GM19468 (cell line): ENCODE results near the gene MOGAT3.

Experiments
- ATAC-seq: cut with Tn5 transposase; IDR thresholded peaks from one replicate; pipeline ENCODE4 v1.9.1; 2021; ENCODE audit warnings: mild to moderate bottlenecking, moderate library complexity, moderate number of reproducible peaks; ENCODE audit not compliant: unreplicated experiment; ENCODE audit errors: extremely low read depth

The MOGAT3 gene

GRCh38 chr7:101235050-101235449 lies 34.2 kb upstream of the MOGAT3 start:
- ATAC-seq = no peak

GRCh38 chr7:101234636-101235035 lies 33.8 kb upstream of the MOGAT3 start:
- ATAC-seq = no peak

- no peak for ATAC-seq
These were observed 33.2 kb upstream of the MOGAT3 start for GRCh38 chr7:101233907-101234547.

- ATAC-seq = no peak
These were observed 31.5 kb upstream of the MOGAT3 start for GRCh38 chr7:101232141-101232850.

- no peak for ATAC-seq
These were observed 30.8 kb upstream of the MOGAT3 start for GRCh38 chr7:101231644-101232043.

- ATAC-seq = no peak
These were observed 25.9 kb upstream of the MOGAT3 start for GRCh38 chr7:101226721-101227120.

- no peak for ATAC-seq
These were observed 24.8 kb upstream of the MOGAT3 start for GRCh38 chr7:101225650-101226049.

GRCh38 chr7:101223528-101223927 lies 22.7 kb upstream of the MOGAT3 start:
- ATAC-seq = no peak

GRCh38 chr7:101222275-101222830 lies 21.5 kb upstream of the MOGAT3 start:
- ATAC-seq = no peak

- no peak for ATAC-seq
These were observed 19.5 kb upstream of the MOGAT3 start for GRCh38 chr7:101220295-101220694.

GRCh38 chr7:101218236-101219125 lies 17.6 kb upstream of the MOGAT3 start:
- ATAC-seq = no peak

GRCh38 chr7:101217388-101218235 lies 16.8 kb upstream of the MOGAT3 start, which contains the start of the genes PLOD3 and ZNHIT1:
PLOD3 (minus strand) TSS chr7:101217581; CDS start chr7:101217274, 307 bp downstream.
ZNHIT1 (plus strand) TSS chr7:101218165; CDS start chr7:101218196, 31 bp downstream.
- ATAC-seq = peak; percentile 51

GRCh38 chr7:101216860-101217387 lies 16.1 kb upstream of the MOGAT3 start:
- ATAC-seq = no peak

GRCh38 chr7:101216001-101216859 lies 15.4 kb upstream of the MOGAT3 start:
- no peak for ATAC-seq

- no peak for ATAC-seq
These were observed 11.2 kb upstream of the MOGAT3 start for GRCh38 chr7:101212014-101212413.

- no peak for ATAC-seq
These were observed 10.7 kb upstream of the MOGAT3 start for GRCh38 chr7:101211501-101211900.

- no peak for ATAC-seq
These were observed 9.3 kb upstream of the MOGAT3 start for GRCh38 chr7:101210143-101210542.

GRCh38 chr7:101208794-101209193 lies 8.0 kb upstream of the MOGAT3 start:
- ATAC-seq = no peak
